GM12891 (cell line): ENCODE data around the gene AARSD1.
"Not testable (repeated sequence)": the region's sequence is repeated elsewhere in the genome, so short reads cannot be mapped to it uniquely, and the experiment has no call there.

ENCODE experiments used
- DNase-seq: peaks from one replicate; pipeline ENCODE4 v3.0.0; 2011; ENCODE audit warnings: low spot score; ENCODE audit not compliant: insufficient read length
- FAIRE-seq: peaks from 2 replicates; lab custom pipeline; 2011; peaks lifted over from hg19 to GRCh38; lab: Jason Lieb, UNC
- PAX5 ChIP-seq: IDR thresholded peaks from 2 replicates; pipeline ENCODE4 v1.6.1; 2011; ENCODE audit warnings: low read length, moderate library complexity, mild to moderate bottlenecking; ENCODE audit not compliant: insufficient read depth, severe bottlenecking
- POLR2A ChIP-seq: IDR thresholded peaks from 2 replicates; pipeline ENCODE4 v1.6.1; 2011; ENCODE audit warnings: low read depth, low read length, control low read depth
- POLR2AphosphoS5 ChIP-seq: IDR thresholded peaks from 2 replicates; pipeline ENCODE4 v1.6.1; 2011; ENCODE audit warnings: low read depth, low read length, control low read depth
- POU2F2 ChIP-seq: IDR thresholded peaks from 2 replicates; pipeline ENCODE4 v1.6.1; 2011; ENCODE audit warnings: low read depth, mild to moderate bottlenecking, control low read depth, low read length, moderate library complexity
- SPI1 ChIP-seq: IDR thresholded peaks from 2 replicates; pipeline ENCODE4 v1.6.1; 2011; ENCODE audit warnings: low read depth, low read length, control low read depth
- TAF1 ChIP-seq: IDR thresholded peaks from 2 replicates; pipeline ENCODE4 v1.6.1; 2011; ENCODE audit warnings: low read depth, low read length, control low read depth

The AARSD1 gene

DNA sequence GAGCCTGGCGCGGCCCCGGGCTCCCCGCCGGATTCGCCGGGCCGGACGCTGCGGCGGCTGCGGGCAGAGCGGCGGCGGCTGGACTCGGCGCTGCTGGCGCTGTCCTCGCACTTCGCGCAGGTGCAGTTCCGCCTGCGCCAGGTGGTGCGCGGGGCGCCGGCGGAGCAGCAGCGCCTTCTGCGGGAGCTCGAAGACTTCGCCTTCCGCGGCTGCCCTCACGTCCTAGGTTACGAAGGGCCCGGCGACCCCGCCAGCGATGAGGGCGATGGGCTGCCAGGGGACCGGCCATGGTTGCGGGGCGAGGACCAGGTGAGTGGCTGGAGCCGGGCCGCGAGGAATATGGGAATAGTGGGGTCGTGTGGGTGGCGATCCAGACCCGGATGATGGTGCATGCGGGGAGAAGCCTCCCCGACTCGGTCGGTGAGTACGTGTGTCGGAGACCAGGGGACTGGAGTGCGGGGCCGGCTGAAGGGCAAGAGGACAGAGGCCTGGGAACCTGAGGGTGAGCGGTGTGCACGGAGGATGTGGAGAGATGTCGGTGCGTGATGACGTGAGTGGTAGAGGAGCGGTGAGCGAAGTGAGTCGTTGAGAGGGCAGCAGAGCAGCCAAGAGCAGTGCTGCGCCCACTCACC lies 16.6 kb upstream of the AARSD1 start:
- no peak for TF ChIP-seq SPI1
- TF ChIP-seq POLR2A: peak; percentile 65
- no peak for TF ChIP-seq PAX5
- no peak for TF ChIP-seq TAF1
- TF ChIP-seq POU2F2: no peak
- peak; percentile 69 for TF ChIP-seq POLR2AphosphoS5
- peak; percentile 59 for DNase-seq
- peak; percentile 90 for FAIRE-seq

DNA sequence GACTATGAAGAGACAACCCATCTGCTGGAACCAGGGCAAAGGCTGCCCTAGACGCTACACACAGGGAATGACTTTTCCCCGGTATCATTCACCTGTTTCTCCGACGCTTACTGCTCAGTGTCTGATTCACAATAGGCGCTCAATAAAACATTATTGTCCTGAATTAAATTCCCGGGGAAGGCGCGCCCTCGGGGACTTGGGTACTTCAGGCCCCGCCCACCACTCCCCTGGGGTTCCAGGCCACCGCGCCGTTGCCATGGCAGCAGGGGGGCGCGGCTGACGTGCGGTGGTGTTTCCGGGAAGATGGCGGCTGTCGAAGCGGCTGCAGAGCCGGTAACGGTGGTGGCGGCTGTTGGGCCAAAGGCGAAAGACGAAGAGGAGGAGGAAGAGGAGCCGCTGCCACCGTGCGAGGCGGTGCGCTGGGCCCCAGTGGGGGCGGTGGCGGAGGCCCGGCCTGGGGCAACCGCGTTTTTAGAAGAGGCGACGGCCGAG lies 16.1 kb upstream of the AARSD1 start, which contains the start of gene RUNDC1:
RUNDC1 (plus strand) TSS at position 292 of the 492 bp plus-strand sequence; CDS start at position 304, 12 bp downstream.
- DNase-seq (peak; percentile 88), FAIRE-seq (peak; percentile 73)
- TF ChIP-seq PAX5 (peak; percentile 72), POU2F2 (no peak), POLR2A (no peak), TAF1 (peak; percentile 47), POLR2AphosphoS5 (no peak)

DNA sequence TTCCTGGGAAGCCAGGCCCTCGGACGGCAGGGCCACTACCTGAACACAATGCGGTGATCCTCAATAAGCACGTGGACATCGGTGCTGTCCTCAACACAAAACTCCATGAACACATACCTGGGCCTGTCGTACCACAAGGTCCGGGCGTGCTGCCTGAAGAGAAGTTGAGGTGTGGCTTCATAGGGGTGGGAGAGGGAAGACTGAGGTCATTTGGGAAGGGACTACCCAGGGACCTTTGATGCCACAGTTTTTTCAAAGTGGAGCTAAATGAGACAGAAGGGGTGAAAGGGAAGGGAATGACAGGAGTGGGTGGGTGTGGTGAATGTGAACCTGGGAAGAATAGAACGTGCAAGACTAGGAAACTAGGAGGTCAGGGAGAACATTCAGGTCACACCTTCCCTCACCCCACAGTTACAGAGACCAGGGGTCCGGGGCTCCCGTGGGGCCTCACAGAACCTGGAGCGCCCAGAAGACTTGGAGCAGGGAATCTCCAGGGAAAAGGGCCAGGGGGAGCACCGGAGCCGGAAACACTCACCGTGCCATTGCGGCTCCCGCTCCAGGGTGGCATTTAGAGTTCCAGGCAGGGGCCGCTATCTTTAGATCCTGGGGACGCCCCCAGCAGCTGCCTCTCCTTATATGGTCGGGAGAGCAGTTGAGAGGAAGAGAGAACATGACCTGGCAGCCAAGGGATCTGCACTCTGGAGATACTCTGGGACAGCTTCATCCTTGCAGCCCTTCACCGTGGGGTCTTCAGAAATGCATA lies 15.4 kb upstream of the AARSD1 start, which contains the start of gene PTGES3L:
PTGES3L (minus strand) TSS at position 570 of the 763 bp plus-strand sequence; CDS start at position 543, 27 bp downstream.
- FAIRE-seq (no peak), DNase-seq (peak; percentile 43)
- TF ChIP-seq POLR2AphosphoS5: no peak

DNA sequence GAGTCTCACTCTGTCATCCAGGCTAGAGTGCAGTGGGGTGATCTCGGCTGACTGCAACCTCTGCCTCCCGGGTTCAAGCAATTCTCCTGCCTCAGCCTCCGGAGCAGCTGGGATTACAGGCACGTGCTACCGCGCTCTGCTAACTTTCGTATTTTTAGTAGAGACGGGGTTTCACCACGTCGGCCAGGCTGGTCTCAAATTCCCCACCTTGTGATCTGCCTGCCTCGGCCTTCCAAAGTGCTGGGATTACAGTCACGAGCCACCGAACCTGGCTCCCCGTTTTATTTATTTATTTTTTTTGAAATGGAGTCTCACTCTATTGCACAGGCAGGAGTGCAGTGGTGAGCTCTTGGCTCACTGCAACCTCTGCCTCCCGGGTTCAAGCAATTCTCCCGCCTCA lies 11.4 kb upstream of the AARSD1 start:
- DNase-seq, FAIRE-seq: not testable (repeated sequence)

DNA sequence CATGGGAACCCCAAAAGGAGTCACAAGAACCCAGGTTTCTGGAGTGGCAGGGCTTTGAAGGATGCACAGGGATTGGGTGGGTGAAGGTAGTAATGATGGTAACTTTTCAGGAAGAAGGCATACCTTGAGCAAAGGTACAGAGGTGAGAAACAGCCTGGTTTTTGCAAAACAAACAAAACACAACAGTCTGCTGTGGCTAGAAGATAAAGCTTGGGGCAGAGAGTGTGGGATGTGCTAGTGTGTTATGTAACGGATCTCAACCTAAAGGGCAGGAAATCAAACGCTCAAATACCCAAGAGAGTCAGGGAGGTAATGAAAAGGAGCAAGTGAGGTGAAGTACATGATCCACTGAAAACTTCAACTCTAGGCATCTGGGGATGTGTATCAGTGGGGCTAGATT lies 11.0 kb upstream of the AARSD1 start:
- no peak for FAIRE-seq
- TF ChIP-seq POU2F2: no peak
- TF ChIP-seq POLR2A: no peak
- TF ChIP-seq TAF1: no peak
- TF ChIP-seq SPI1: no peak
- TF ChIP-seq POLR2AphosphoS5: no peak
- no peak for TF ChIP-seq PAX5
- no peak for DNase-seq

DNA sequence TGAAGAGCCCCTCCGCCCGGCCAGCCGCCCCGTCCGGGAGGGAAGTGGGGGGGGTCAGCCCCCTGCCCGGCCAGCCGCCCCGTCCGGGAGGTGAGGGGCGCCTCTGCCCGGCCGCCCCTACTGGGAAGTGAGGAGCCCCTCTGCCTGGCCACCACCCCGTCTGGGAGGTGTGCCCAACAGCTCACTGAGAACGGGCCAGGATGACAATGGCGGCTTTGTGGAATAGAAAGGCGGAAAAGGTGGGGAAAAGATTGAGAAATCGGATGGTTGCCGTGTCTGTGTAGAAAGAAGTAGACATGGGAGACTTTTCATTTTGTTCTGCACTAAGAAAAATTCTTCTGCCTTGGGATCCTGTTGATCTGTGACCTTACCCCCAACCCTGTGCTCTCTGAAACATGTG lies 9.1 kb upstream of the AARSD1 start:
- DNase-seq, FAIRE-seq: not testable (repeated sequence)

DNA sequence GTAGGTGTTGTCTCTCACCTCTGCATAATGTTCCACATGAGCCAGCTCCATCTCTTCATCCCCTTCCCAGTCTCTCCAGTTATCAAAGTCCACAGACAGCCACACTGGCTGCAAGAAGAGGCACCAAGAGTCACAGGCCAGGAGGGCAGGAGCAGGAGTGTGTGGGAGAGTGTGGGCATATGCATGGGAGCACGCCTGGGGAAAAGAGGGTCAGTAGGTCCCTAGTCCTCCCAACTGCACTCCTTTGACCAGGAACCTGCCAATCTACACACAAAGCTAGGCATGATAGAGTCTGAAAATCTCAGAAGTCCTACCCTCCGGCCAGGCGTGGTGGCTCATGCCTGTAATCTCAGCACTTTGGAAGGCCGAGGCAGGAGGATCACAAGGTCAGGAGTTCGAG lies 7.3 kb upstream of the AARSD1 start:
- FAIRE-seq: no peak
- DNase-seq: no peak
- TF ChIP-seq TAF1 (no peak), POLR2AphosphoS5 (no peak), POU2F2 (no peak), PAX5 (no peak), SPI1 (no peak), POLR2A (no peak)

DNA sequence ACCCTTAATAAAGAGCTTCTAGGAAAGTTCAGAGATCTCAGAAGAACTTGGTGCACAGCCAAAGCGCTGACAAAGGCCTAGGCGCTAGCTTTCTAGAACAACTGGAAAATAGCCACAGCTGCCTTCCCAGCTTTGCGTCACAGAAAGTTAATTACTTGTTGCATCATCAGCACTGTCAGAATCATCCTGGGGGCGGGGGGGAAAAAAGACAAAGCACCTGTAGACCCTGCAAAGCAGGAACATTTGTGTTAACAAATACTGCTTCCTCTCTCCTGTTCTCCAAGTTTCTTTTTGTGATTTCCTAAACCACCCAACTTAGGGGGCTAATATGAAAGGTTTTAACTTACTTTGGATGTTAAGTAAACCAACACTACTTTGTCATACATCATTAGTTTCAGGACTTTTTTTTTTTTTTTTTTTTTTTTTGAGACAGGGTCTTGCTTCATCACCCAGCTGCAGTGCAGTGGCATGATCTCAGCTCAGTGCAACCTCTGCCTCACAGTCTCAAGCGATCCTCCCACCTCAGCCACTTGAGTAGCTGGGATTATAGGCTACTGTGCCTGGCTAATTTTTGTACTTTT lies 4.8 kb upstream of the AARSD1 start:
- FAIRE-seq (no peak), DNase-seq (no peak)
- TF ChIP-seq POLR2A: no peak
- no peak for TF ChIP-seq PAX5
- TF ChIP-seq POU2F2: no peak
- TF ChIP-seq POLR2AphosphoS5: no peak
- TF ChIP-seq SPI1: no peak
- TF ChIP-seq TAF1: no peak

DNA sequence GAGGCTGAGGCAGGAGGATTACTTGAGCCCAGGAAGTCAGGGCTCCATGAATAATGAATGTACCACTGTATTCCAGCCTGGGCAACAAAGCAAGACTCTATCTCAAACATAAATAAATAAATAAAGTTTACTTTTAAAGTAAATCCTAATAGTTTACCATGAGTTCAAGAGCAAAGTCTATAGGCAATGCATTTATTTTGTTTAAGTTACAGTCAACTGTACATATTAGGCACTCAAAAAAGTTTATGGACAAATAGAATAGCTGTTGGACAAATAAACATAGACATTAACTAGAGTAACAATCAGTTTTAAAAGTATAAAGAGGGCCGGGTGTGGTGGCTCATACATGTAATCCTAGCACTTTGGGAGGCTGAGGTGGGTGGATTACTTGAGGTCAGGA lies 3.7 kb upstream of the AARSD1 start:
- TF ChIP-seq SPI1: no peak
- TF ChIP-seq POLR2AphosphoS5: no peak
- no peak for TF ChIP-seq PAX5
- TF ChIP-seq TAF1: no peak
- no peak for TF ChIP-seq POLR2A
- TF ChIP-seq POU2F2: no peak
- FAIRE-seq: no peak

DNA sequence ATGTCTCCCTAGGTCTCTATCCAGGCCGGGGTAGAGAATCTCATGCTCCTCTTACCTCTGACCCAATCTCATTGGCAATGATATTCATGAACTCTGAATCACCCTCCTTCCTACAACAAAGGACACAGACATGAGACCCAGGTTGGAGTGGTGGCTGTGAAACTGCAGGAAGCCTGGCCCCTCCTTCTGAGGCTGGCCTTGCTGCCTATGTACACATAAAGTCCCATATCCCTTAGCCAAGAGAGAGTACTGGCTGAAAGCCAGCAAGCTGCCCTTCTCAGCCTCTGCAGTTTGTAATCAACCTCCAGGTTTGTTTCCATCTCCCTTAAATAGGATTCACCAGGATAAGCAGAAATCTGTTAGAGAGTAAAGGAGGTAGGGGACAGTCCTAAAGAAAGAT lies 10.6 kb downstream of the AARSD1 start:
- FAIRE-seq (no peak), DNase-seq (no peak)
- TF ChIP-seq POLR2A (no peak), POLR2AphosphoS5 (no peak), POU2F2 (no peak), SPI1 (no peak), PAX5 (no peak), TAF1 (no peak)

More for the DNA sequence above, 3.7 kb upstream of the AARSD1 start:
- no peak for DNase-seq
